ENCODE measurements around the gene GSG1L.

GSG1L gene

GRCh38 chr16:27801289-27801945 lies 262.1 kb downstream of the GSG1L start:
- peaks cover 7 to 17% (median 12%) of the 10 kb centered on the region in 5 donors for H3K27me3 ChIP-seq (ENCODE audit: control insufficient read depth in 5 of 5, insufficient read depth in 4 of 5, low read length in 5 of 5)
- no peak overlapping the region for H3K27ac ChIP-seq (ENCODE audit: low read depth, low read length)
- peaks cover 0 to 12% (median 4%) of the 10 kb centered on the region in 5 donors for H3K4me1 ChIP-seq (ENCODE audit: control insufficient read depth in 5 of 5, insufficient read depth in 5 of 5, low read length in 5 of 5)
- H3K4me3 ChIP-seq (ENCODE audit: low read depth in 1 of 5, low read length in 5 of 5) = no peak overlapping the region
- no peaks in the 10 kb centered on the region for H3K36me3 ChIP-seq (ENCODE audit: control insufficient read depth in 5 of 5, insufficient read depth in 5 of 5, low read length in 5 of 5)
- no peak overlapping the region for H3K9ac ChIP-seq (ENCODE audit: low read length in 5 of 5)
- peaks cover 0 to 3% (median 0%) of the 10 kb centered on the region in 5 donors for H3K9me3 ChIP-seq (ENCODE audit: control insufficient read depth in 5 of 5, low read length in 5 of 5)

- Histone ChIP-seq H3K4me3 (ENCODE audit: low read depth in 1 of 5, low read length in 5 of 5) (no peak overlapping the region), H3K9ac (ENCODE audit: low read length in 5 of 5) (no peak overlapping the region), H3K27ac (ENCODE audit: low read depth, low read length) (no peak overlapping the region), H3K4me1 (ENCODE audit: control insufficient read depth in 5 of 5, insufficient read depth in 5 of 5, low read length in 5 of 5) (peaks cover 0 to 12% (median 4%) of the 10 kb centered on the region in 5 donors), H3K9me3 (ENCODE audit: control insufficient read depth in 5 of 5, low read length in 5 of 5) (peaks cover 0 to 4% (median 0%) of the 10 kb centered on the region in 5 donors), H3K36me3 (ENCODE audit: control insufficient read depth in 5 of 5, insufficient read depth in 5 of 5, low read length in 5 of 5) (no peaks in the 10 kb centered on the region), H3K27me3 (ENCODE audit: control insufficient read depth in 5 of 5, insufficient read depth in 4 of 5, low read length in 5 of 5) (peaks cover 7 to 17% (median 12%) of the 10 kb centered on the region in 5 donors)
These were observed 262.7 kb downstream of the GSG1L start for GRCh38 chr16:27800817-27801216.

- Histone ChIP-seq H3K4me1 (ENCODE audit: control insufficient read depth in 5 of 5, insufficient read depth in 5 of 5, low read length in 5 of 5) (peaks cover 0 to 12% (median 4%) of the 10 kb centered on the region in 5 donors), H3K27ac (ENCODE audit: low read depth, low read length) (no peak overlapping the region), H3K27me3 (ENCODE audit: control insufficient read depth in 5 of 5, insufficient read depth in 4 of 5, low read length in 5 of 5) (peaks cover 7 to 17% (median 12%) of the 10 kb centered on the region in 5 donors), H3K36me3 (ENCODE audit: control insufficient read depth in 5 of 5, insufficient read depth in 5 of 5, low read length in 5 of 5) (no peaks in the 10 kb centered on the region), H3K9ac (ENCODE audit: low read length in 5 of 5) (no peak overlapping the region), H3K9me3 (ENCODE audit: control insufficient read depth in 5 of 5, low read length in 5 of 5) (peaks cover 0 to 4% (median 0%) of the 10 kb centered on the region in 5 donors), H3K4me3 (ENCODE audit: low read depth in 1 of 5, low read length in 5 of 5) (no peak overlapping the region)
These were observed 263.6 kb downstream of the GSG1L start for GRCh38 chr16:27799896-27800295.

- Histone ChIP-seq H3K4me1 (ENCODE audit: control insufficient read depth in 5 of 5, insufficient read depth in 5 of 5, low read length in 5 of 5) (peaks cover 0 to 12% (median 4%) of the 10 kb centered on the region in 5 donors), H3K4me3 (ENCODE audit: low read depth in 1 of 5, low read length in 5 of 5) (no peak overlapping the region), H3K36me3 (ENCODE audit: control insufficient read depth in 5 of 5, insufficient read depth in 5 of 5, low read length in 5 of 5) (no peaks in the 10 kb centered on the region), H3K9ac (ENCODE audit: low read length in 5 of 5) (no peak overlapping the region), H3K27me3 (ENCODE audit: control insufficient read depth in 5 of 5, insufficient read depth in 4 of 5, low read length in 5 of 5) (peaks cover 0 to 11% (median 7%) of the 10 kb centered on the region in 5 donors), H3K27ac (ENCODE audit: low read depth, low read length) (no peak overlapping the region), H3K9me3 (ENCODE audit: control insufficient read depth in 5 of 5, low read length in 5 of 5) (peaks cover 0 to 4% (median 0%) of the 10 kb centered on the region in 5 donors)
These were observed 265.3 kb downstream of the GSG1L start for GRCh38 chr16:27798241-27798640.

- Histone ChIP-seq H3K4me1 (ENCODE audit: control insufficient read depth in 5 of 5, insufficient read depth in 5 of 5, low read length in 5 of 5) (peaks cover 0 to 7% (median 2%) of the 10 kb centered on the region in 5 donors), H3K27me3 (ENCODE audit: control insufficient read depth in 5 of 5, insufficient read depth in 4 of 5, low read length in 5 of 5) (peaks cover 0 to 6% (median 3%) of the 10 kb centered on the region in 5 donors), H3K4me3 (ENCODE audit: low read depth in 1 of 5, low read length in 5 of 5) (no peak overlapping the region), H3K36me3 (ENCODE audit: control insufficient read depth in 5 of 5, insufficient read depth in 5 of 5, low read length in 5 of 5) (no peaks in the 10 kb centered on the region), H3K9ac (ENCODE audit: low read length in 5 of 5) (no peak overlapping the region), H3K27ac (ENCODE audit: low read depth, low read length) (no peak overlapping the region), H3K9me3 (ENCODE audit: control insufficient read depth in 5 of 5, low read length in 5 of 5) (peaks cover 0 to 4% (median 0%) of the 10 kb centered on the region in 5 donors)
These were observed 267.4 kb downstream of the GSG1L start for GRCh38 chr16:27795992-27796614.

GRCh38 chr16:27793249-27793622 lies 270.3 kb downstream of the GSG1L start:
- Histone ChIP-seq H3K9me3 (ENCODE audit: control insufficient read depth in 5 of 5, low read length in 5 of 5) (peaks cover 0 to 10% (median 0%) of the 10 kb centered on the region in 5 donors), H3K27me3 (ENCODE audit: control insufficient read depth in 5 of 5, insufficient read depth in 4 of 5, low read length in 5 of 5) (peaks cover 0 to 6% (median 0%) of the 10 kb centered on the region in 5 donors), H3K4me3 (ENCODE audit: low read depth in 1 of 5, low read length in 5 of 5) (no peak overlapping the region), H3K27ac (ENCODE audit: low read depth, low read length) (no peak overlapping the region), H3K4me1 (ENCODE audit: control insufficient read depth in 5 of 5, insufficient read depth in 5 of 5, low read length in 5 of 5) (peaks cover 0 to 4% (median 2%) of the 10 kb centered on the region in 5 donors), H3K36me3 (ENCODE audit: control insufficient read depth in 5 of 5, insufficient read depth in 5 of 5, low read length in 5 of 5) (no peaks in the 10 kb centered on the region), H3K9ac (ENCODE audit: low read length in 5 of 5) (no peak overlapping the region)

GRCh38 chr16:27792486-27793248 lies 270.8 kb downstream of the GSG1L start:
- H3K4me1 ChIP-seq (ENCODE audit: control insufficient read depth in 5 of 5, insufficient read depth in 5 of 5, low read length in 5 of 5) = peaks cover 0 to 2% (median 0%) of the 10 kb centered on the region in 5 donors
- H3K27ac ChIP-seq (ENCODE audit: low read depth, low read length) = no peak overlapping the region
- H3K36me3 ChIP-seq (ENCODE audit: control insufficient read depth in 5 of 5, insufficient read depth in 5 of 5, low read length in 5 of 5) = no peaks in the 10 kb centered on the region
- peaks cover 0 to 6% (median 0%) of the 10 kb centered on the region in 5 donors for H3K27me3 ChIP-seq (ENCODE audit: control insufficient read depth in 5 of 5, insufficient read depth in 4 of 5, low read length in 5 of 5)
- no peak overlapping the region for H3K4me3 ChIP-seq (ENCODE audit: low read depth in 1 of 5, low read length in 5 of 5)
- H3K9ac ChIP-seq (ENCODE audit: low read length in 5 of 5) = no peak overlapping the region
- peaks cover 0 to 13% (median 0%) of the 10 kb centered on the region in 5 donors for H3K9me3 ChIP-seq (ENCODE audit: control insufficient read depth in 5 of 5, low read length in 5 of 5)

GRCh38 chr16:27791404-27791719 lies 272.2 kb downstream of the GSG1L start:
- no peak overlapping the region for H3K27ac ChIP-seq (ENCODE audit: low read depth, low read length)
- no peak overlapping the region for H3K4me3 ChIP-seq (ENCODE audit: low read depth in 1 of 5, low read length in 5 of 5)
- peaks cover 0 to 7% (median 2%) of the 10 kb centered on the region in 5 donors for H3K27me3 ChIP-seq (ENCODE audit: control insufficient read depth in 5 of 5, insufficient read depth in 4 of 5, low read length in 5 of 5)
- H3K9me3 ChIP-seq (ENCODE audit: control insufficient read depth in 5 of 5, low read length in 5 of 5) = peaks cover 0 to 13% (median 0%) of the 10 kb centered on the region in 5 donors
- no peak overlapping the region for H3K9ac ChIP-seq (ENCODE audit: low read length in 5 of 5)
- H3K4me1 ChIP-seq (ENCODE audit: control insufficient read depth in 5 of 5, insufficient read depth in 5 of 5, low read length in 5 of 5) = peaks cover 0 to 2% (median 0%) of the 10 kb centered on the region in 5 donors
- H3K36me3 ChIP-seq (ENCODE audit: control insufficient read depth in 5 of 5, insufficient read depth in 5 of 5, low read length in 5 of 5) = no peaks in the 10 kb centered on the region

- H3K9ac ChIP-seq (ENCODE audit: low read length in 5 of 5) = no peak overlapping the region
- H3K4me1 ChIP-seq (ENCODE audit: control insufficient read depth in 5 of 5, insufficient read depth in 5 of 5, low read length in 5 of 5) = peaks cover 0 to 2% (median 0%) of the 10 kb centered on the region in 5 donors
- H3K27ac ChIP-seq (ENCODE audit: low read depth, low read length) = no peak overlapping the region
These were observed 272.7 kb downstream of the GSG1L start for GRCh38 chr16:27790546-27791403.

More at GRCh38 chr16:27790546-27791403, 272.7 kb downstream of the GSG1L start:
- H3K27me3 ChIP-seq (ENCODE audit: control insufficient read depth in 5 of 5, insufficient read depth in 4 of 5, low read length in 5 of 5) = peaks cover 0 to 8% (median 5%) of the 10 kb centered on the region in 5 donors
- H3K4me3 ChIP-seq (ENCODE audit: low read depth in 1 of 5, low read length in 5 of 5) = no peak overlapping the region
- H3K9me3 ChIP-seq (ENCODE audit: control insufficient read depth in 5 of 5, low read length in 5 of 5) = peaks cover 0 to 13% (median 0%) of the 10 kb centered on the region in 5 donors
- H3K36me3 ChIP-seq (ENCODE audit: control insufficient read depth in 5 of 5, insufficient read depth in 5 of 5, low read length in 5 of 5) = no peaks in the 10 kb centered on the region

All from subcutaneous abdominal adipose tissue (tissue), 5 donors.